Type B pancreatic cell (in vitro differentiated cells): ENCODE data around the gene TPPP. TPM values are rescaled to one million over a fixed set of nuclear protein-coding genes. Genes with fewer than 3 reads are reported as not detected.

Source experiments
- DNase-seq: peaks from one replicate; pipeline ENCODE4 v3.0.0; 2021; ENCODE audit warnings: mixed read lengths; ENCODE audit not compliant: unreplicated experiment; ENCODE audit errors: extremely low spot score
- H3K27ac Mint-ChIP-seq: 2 replicates; pipeline ENCODE4 v1.8.0; 2021; ENCODE audit warnings: mild to moderate bottlenecking, mixed read lengths
- H3K27me3 Mint-ChIP-seq: 2 replicates; pipeline ENCODE4 v1.8.0; 2021; ENCODE audit warnings: mixed read lengths
- H3K36me3 Mint-ChIP-seq: 2 replicates; pipeline ENCODE4 v1.8.0; 2021; ENCODE audit warnings: mixed read lengths
- H3K4me1 Mint-ChIP-seq: one replicate; pipeline ENCODE4 v1.8.0; 2021; ENCODE audit warnings: mixed read lengths; ENCODE audit not compliant: unreplicated experiment
- H3K4me3 Mint-ChIP-seq: 2 replicates; pipeline ENCODE4 v1.8.0; 2021; ENCODE audit warnings: mild to moderate bottlenecking, mixed read lengths
- H3K9me3 Mint-ChIP-seq: 2 replicates; pipeline ENCODE4 v1.8.0; 2021; ENCODE audit warnings: mixed read lengths
- total RNA-seq: library from RNA; stranded (reverse); gene quantifications from 2 replicates; pipeline ENCODE4 v1.2.1, GENCODE V29; 2021; ENCODE audit warnings: low replicate concordance
- TF ChIP-seq, protein P1 (sequence below): fragments of 200-600 bp; sonication (generic); conservative IDR thresholded peaks from 2 replicates; pipeline ENCODE4 v1.5.0; 2021; ENCODE audit warnings: antibody characterized with exemption, mild to moderate bottlenecking

TPPP gene
- total RNA-seq, 1 donor from 2014 or later = 5.0 TPM

GRCh38 chr5:651296-652022, 41.7 kb downstream of the TPPP start:
- TF ChIP-seq, protein P1, sequence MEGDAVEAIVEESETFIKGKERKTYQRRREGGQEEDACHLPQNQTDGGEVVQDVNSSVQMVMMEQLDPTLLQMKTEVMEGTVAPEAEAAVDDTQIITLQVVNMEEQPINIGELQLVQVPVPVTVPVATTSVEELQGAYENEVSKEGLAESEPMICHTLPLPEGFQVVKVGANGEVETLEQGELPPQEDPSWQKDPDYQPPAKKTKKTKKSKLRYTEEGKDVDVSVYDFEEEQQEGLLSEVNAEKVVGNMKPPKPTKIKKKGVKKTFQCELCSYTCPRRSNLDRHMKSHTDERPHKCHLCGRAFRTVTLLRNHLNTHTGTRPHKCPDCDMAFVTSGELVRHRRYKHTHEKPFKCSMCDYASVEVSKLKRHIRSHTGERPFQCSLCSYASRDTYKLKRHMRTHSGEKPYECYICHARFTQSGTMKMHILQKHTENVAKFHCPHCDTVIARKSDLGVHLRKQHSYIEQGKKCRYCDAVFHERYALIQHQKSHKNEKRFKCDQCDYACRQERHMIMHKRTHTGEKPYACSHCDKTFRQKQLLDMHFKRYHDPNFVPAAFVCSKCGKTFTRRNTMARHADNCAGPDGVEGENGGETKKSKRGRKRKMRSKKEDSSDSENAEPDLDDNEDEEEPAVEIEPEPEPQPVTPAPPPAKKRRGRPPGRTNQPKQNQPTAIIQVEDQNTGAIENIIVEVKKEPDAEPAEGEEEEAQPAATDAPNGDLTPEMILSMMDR = no peak
- Mint-ChIP-seq H3K27me3 (no peaks in the 10 kb centered on the region), H3K36me3 (peaks cover 14% of the 10 kb centered on the region), H3K4me3 (no peak overlapping the region), H3K9me3 (no peaks in the 10 kb centered on the region), H3K4me1 (no peaks in the 10 kb centered on the region), H3K27ac (no peak overlapping the region)
- DNase-seq = no peak

- Mint-ChIP-seq H3K9me3 (no peaks in the 10 kb centered on the region), H3K27ac (no peak overlapping the region), H3K27me3 (no peaks in the 10 kb centered on the region)
These were observed 45.4 kb downstream of the TPPP start for GRCh38 chr5:647727-648126.

DNA sequence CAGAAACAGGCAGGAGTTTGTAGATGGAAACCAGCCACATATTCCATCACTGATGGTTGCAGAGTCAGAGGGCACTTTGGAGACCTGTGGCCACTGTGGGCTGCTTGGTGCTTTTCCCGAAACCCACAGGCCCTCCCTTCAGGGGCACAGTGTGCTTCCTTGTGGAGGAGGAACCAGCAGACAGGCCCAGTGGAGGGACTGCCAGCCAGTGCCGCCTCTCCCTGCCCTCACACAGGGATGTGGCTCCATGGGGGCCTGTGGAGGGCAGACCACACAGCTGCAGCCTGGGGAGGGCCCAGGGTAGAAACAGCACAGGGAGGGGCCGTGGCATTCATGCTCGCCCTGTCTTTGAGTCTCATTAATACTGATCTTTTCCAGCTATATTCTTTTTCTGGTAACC, 45.8 kb downstream of the TPPP start:
- H3K27me3 Mint-ChIP-seq = no peaks in the 10 kb centered on the region
- DNase-seq = no peak
- H3K9me3 Mint-ChIP-seq = no peaks in the 10 kb centered on the region
- H3K4me1 Mint-ChIP-seq = peaks cover 4% of the 10 kb centered on the region
- TF ChIP-seq, protein P1 = no peak
- H3K36me3 Mint-ChIP-seq = peaks cover 10% of the 10 kb centered on the region
- no peak overlapping the region for H3K4me3 Mint-ChIP-seq
- no peak overlapping the region for H3K27ac Mint-ChIP-seq

More at GRCh38 chr5:647727-648126, 45.4 kb downstream of the TPPP start:
- H3K4me1 Mint-ChIP-seq = peaks cover 4% of the 10 kb centered on the region
- H3K4me3 Mint-ChIP-seq = no peak overlapping the region
- no peak for DNase-seq
- TF ChIP-seq, protein P1 = no peak
- H3K36me3 Mint-ChIP-seq = peaks cover 10% of the 10 kb centered on the region

- Mint-ChIP-seq H3K9me3 (no peaks in the 10 kb centered on the region), H3K27me3 (no peaks in the 10 kb centered on the region), H3K36me3 (peaks cover 10% of the 10 kb centered on the region), H3K4me3 (no peak overlapping the region), H3K27ac (peak overlapping the region; percentile 41), H3K4me1 (peaks cover 4% of the 10 kb centered on the region)
- TF ChIP-seq, protein P1 = no peak
- no peak for DNase-seq
These were observed 46.6 kb downstream of the TPPP start for GRCh38 chr5:646396-647201.

DNA sequence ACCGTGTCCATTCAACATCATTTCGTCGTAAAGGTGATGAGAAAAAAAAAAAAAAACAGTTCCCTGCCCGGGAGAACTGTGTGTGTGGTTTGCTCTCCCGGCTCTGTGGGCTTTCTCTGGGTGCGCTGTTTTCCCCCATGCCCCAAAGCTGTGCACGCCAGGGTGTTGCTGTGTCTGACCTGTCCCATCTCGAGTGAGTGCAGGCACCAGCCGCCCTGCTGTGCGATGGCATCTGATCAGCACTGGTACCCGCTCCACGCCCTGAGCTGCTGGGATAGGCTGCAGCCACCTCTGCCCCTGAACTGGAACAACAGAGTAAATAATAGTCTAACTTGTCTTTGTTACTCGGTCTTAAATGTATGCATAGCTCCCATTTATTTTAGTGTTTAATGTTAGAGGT, 47.7 kb downstream of the TPPP start:
- Mint-ChIP-seq H3K36me3 (peaks cover 10% of the 10 kb centered on the region), H3K4me1 (peaks cover 4% of the 10 kb centered on the region)
- DNase-seq = no peak

More for the DNA sequence above, 47.7 kb downstream of the TPPP start:
- peak overlapping the region; percentile 39 for H3K27ac Mint-ChIP-seq
- no peaks in the 10 kb centered on the region for H3K27me3 Mint-ChIP-seq
- no peaks in the 10 kb centered on the region for H3K9me3 Mint-ChIP-seq
- H3K4me3 Mint-ChIP-seq = no peak overlapping the region
- TF ChIP-seq, protein P1 = no peak
